DOHH2 (cell line): ENCODE measurements around the gene VPS9D1.
A peak's percentile ranks its signal among the peaks of the same experiment; 100 is the strongest.

Source experiments
- H3F3A ChIP-seq: fragments of 200-600 bp; sonication (generic), shearing (Covaris generic); 2 replicates; pipeline ENCODE4 v1.6.0; 2016; ENCODE audit warnings: antibody characterized with exemption, mild to moderate bottlenecking; ENCODE audit not compliant: control insufficient read depth, insufficient read depth
- H3K27ac ChIP-seq: fragments of 200-600 bp; sonication (generic); 2 replicates; pipeline ENCODE4 v1.5.1; 2014; ENCODE audit warnings: low read depth, mild to moderate bottlenecking, low read length, moderate library complexity
- H3K27me3 ChIP-seq: fragments of 200-600 bp; sonication (generic); 2 replicates; pipeline ENCODE4 v1.6.1; 2014; ENCODE audit warnings: mild to moderate bottlenecking, low read length, mixed read lengths; ENCODE audit not compliant: control insufficient read depth
- H3K36me3 ChIP-seq: fragments of 200-600 bp; sonication (generic); 2 replicates; pipeline ENCODE4 v1.6.1; 2014; ENCODE audit warnings: mild to moderate bottlenecking, low read length, moderate library complexity, mixed read lengths; ENCODE audit not compliant: control insufficient read depth
- H3K4me1 ChIP-seq: fragments of 200-600 bp; sonication (generic); 2 replicates; pipeline ENCODE4 v1.6.1; 2014; ENCODE audit warnings: mild to moderate bottlenecking, low read length, mixed read lengths; ENCODE audit not compliant: control insufficient read depth
- H3K4me2 ChIP-seq: fragments of 200-600 bp; sonication (generic); 2 replicates; pipeline ENCODE4 v1.6.0; 2014; ENCODE audit warnings: mild to moderate bottlenecking, low read length, moderate library complexity
- H3K4me3 ChIP-seq: fragments of 200-600 bp; sonication (generic); 2 replicates; pipeline ENCODE4 v1.5.1; 2014; ENCODE audit warnings: mild to moderate bottlenecking, low read length, mixed read lengths
- H3K79me2 ChIP-seq: fragments of 200-600 bp; sonication (generic); 2 replicates; pipeline ENCODE4 v1.6.1; 2014; ENCODE audit warnings: mild to moderate bottlenecking, low read length, mixed read lengths; ENCODE audit not compliant: control insufficient read depth
- H3K9me2 ChIP-seq: fragments of 200-600 bp; sonication (generic); replicated peaks from 2 replicates; pipeline ENCODE4 v1.6.1; 2014; ENCODE audit warnings: mild to moderate bottlenecking, low read length, mixed read lengths; ENCODE audit not compliant: control insufficient read depth
- H3K9me3 ChIP-seq: fragments of 200-600 bp; sonication (generic); 2 replicates; pipeline ENCODE4 v1.6.1; 2014; ENCODE audit warnings: antibody characterized with exemption, low read length, mixed read lengths; ENCODE audit not compliant: control insufficient read depth, insufficient read depth
- H4K20me1 ChIP-seq: fragments of 200-600 bp; sonication (generic); 2 replicates; pipeline ENCODE4 v1.6.0; 2014; ENCODE audit warnings: low read depth, mild to moderate bottlenecking, antibody characterized with exemption, low read length, moderate library complexity; ENCODE audit not compliant: control insufficient read depth, insufficient read depth
- EZH2phosphoT487 ChIP-seq: fragments of 200-600 bp; sonication (generic); IDR thresholded peaks from 2 replicates; pipeline ENCODE4 v1.6.1; 2017; ENCODE audit warnings: borderline replicate concordance, mild to moderate bottlenecking, antibody characterized with exemption, low read length, moderate library complexity, mixed read lengths
- TF ChIP-seq, protein P1 (sequence below): fragments of 200-600 bp; sonication (generic); IDR thresholded peaks from one replicate; pipeline ENCODE4 v1.5.1; 2014; ENCODE audit warnings: antibody characterized with exemption, mild to moderate bottlenecking, low read depth, low read length; ENCODE audit not compliant: poor library complexity, severe bottlenecking

Gene VPS9D1

DNA sequence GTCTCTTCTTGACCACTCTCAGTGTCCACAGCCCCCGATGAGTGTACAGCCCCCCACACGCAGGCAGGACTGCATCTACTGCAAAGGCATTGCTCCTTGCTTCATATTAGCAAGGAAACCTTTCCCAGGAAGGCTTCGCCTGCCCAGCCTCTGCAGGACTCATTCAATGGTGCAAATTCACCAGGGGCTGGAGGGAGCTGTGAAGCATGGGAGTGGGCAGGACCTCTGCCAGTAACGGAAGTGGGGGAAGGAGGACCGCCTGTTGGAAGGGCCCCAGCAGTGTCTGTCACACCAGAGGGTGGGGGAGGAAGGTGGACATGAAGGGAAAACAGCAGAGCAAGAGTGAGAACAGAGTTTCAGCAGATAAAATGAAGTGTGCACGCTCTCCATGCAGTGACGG lies 60.6 kb downstream of the VPS9D1 start:
- Histone ChIP-seq H3K27me3 (no peaks in the 10 kb centered on the region), H3F3A (no peaks in the 10 kb centered on the region), H3K4me3 (no peak overlapping the region), H3K4me2 (no peak overlapping the region), H3K79me2 (peaks cover 54% of the 10 kb centered on the region), H4K20me1 (peaks cover 3% of the 10 kb centered on the region), H3K27ac (no peak overlapping the region), H3K4me1 (peaks cover 20% of the 10 kb centered on the region), H3K36me3 (peaks cover 28% of the 10 kb centered on the region), H3K9me3 (no peaks in the 10 kb centered on the region), H3K9me2 (no peaks in the 10 kb centered on the region)
- TF ChIP-seq, protein P1, sequence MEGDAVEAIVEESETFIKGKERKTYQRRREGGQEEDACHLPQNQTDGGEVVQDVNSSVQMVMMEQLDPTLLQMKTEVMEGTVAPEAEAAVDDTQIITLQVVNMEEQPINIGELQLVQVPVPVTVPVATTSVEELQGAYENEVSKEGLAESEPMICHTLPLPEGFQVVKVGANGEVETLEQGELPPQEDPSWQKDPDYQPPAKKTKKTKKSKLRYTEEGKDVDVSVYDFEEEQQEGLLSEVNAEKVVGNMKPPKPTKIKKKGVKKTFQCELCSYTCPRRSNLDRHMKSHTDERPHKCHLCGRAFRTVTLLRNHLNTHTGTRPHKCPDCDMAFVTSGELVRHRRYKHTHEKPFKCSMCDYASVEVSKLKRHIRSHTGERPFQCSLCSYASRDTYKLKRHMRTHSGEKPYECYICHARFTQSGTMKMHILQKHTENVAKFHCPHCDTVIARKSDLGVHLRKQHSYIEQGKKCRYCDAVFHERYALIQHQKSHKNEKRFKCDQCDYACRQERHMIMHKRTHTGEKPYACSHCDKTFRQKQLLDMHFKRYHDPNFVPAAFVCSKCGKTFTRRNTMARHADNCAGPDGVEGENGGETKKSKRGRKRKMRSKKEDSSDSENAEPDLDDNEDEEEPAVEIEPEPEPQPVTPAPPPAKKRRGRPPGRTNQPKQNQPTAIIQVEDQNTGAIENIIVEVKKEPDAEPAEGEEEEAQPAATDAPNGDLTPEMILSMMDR, result no peak
- no peak for TF ChIP-seq EZH2phosphoT487

DNA sequence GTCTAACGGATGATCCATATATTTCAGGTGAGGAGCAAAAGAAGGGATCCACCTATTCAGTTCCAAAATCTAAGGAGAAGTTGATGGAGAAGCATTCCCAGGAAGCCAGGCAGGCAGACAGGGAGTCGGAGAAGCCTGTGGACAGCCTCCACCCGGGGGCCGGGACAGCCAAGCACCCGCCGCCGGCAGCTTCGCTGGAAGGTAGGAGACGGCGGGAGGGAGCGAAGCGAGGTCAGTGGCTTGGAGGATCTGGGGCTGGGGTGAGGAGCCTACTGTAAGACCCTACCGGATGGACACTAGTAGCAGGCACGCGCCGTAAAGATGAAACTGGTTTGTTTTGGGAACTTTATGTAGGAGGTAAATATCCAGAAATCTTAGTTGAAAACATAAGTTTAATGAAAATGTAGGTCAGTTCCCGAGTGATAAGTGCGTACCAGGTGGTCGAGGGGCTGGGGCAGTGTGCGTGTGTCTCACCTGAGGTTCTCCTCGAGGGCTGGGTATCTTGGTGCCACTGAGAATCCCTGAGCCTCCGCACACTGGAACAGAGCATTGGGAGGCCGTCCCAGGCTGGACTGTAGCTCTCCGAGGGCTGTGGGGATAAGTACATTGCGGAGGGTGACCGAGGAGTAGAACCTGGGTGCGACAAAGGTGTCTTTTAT lies 62.3 kb downstream of the VPS9D1 start:
- Histone ChIP-seq H3K4me3 (peak overlapping the region; percentile 84), H3F3A (no peaks in the 10 kb centered on the region), H3K79me2 (peaks cover 68% of the 10 kb centered on the region), H3K9me3 (no peaks in the 10 kb centered on the region), H3K4me1 (peaks cover 20% of the 10 kb centered on the region), H3K36me3 (peaks cover 30% of the 10 kb centered on the region), H3K9me2 (no peaks in the 10 kb centered on the region), H3K27ac (peak overlapping the region; percentile 43), H4K20me1 (peaks cover 7% of the 10 kb centered on the region), H3K4me2 (peak overlapping the region; percentile 75), H3K27me3 (no peaks in the 10 kb centered on the region)
- TF ChIP-seq EZH2phosphoT487, result no peak
- TF ChIP-seq, protein P1, result no peak

DNA sequence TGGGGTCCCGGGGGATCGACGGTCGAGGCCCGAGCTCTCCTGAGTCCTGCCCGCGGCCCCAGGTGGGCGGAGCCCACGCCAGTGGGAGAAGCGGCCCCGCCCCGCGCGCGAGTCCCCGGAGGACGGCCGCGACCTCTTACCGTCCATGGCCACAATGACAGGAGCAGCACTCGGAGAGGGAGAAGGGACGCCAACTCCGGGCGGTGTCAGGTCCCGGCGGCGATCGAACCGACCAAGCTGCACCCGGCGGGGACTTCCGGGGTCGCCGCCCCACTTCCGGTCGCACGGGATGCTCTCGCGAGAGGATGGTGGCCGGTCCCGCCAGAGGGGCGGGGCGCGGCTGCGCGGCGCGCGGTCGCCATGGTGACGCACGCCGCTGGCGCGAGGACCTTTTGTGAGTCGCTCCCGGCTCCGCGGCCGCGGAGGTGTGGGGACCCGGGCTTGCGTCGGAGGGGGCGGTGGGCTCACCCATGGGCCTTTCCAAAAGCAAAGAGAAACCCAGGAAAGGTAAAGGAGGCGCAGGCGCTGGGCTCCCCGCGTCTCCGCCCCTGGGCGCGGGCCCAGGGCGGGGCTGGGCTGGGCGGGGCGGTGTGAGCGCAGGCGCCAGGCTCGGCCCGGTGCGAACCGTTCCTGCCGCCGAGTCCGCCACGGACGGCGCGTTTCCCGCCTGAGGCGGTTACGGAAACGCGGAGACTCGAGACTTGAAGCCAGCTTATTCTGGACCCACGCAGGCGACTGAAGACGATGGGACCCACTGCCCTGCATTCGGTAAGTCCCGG lies 63.1 kb downstream of the VPS9D1 start, which contains the start of the genes CHMP1A and SPATA33:
Gene CHMP1A (minus strand): TSS at position 267 of the 779 bp plus-strand sequence. CDS start 120 bp downstream, at position 147.
Gene SPATA33 (plus strand): TSS at position 395 of the 779 bp plus-strand sequence. CDS start 76 bp downstream, at position 471.
- Histone ChIP-seq H3K4me1 (peaks cover 20% of the 10 kb centered on the region), H3K4me2 (peak within 1 kb of the TSS; percentile 75), H3K79me2 (peaks cover 70% of the 10 kb centered on the region), H3K9me2 (no peaks in the 10 kb centered on the region), H3K36me3 (peaks cover 31% of the 10 kb centered on the region), H3K9me3 (no peaks in the 10 kb centered on the region), H4K20me1 (peaks cover 7% of the 10 kb centered on the region), H3K27me3 (no peaks in the 10 kb centered on the region), H3K27ac (peak within 1 kb of the TSS; percentile 43), H3K4me3 (peak within 1 kb of the TSS; percentile 84), H3F3A (no peaks in the 10 kb centered on the region)
- TF ChIP-seq EZH2phosphoT487, result no peak
